ENCODE data around the gene NDC80. TPM values are rescaled to one million over a fixed set of nuclear protein-coding genes. Genes with fewer than 3 reads are reported as not detected.
"Not testable (repeated sequence)": the region's sequence is repeated elsewhere in the genome, so short reads cannot be mapped to it uniquely, and the experiment has no call there.

Gene NDC80
- total RNA-seq, 1 donor from 2014 or later: 1.1 TPM

- no peak for TF ChIP-seq CTCF (IDR thresholded peaks at IDR 0.05)
Observed at GRCh38 chr18:2538236-2538635, 33.1 kb upstream of the NDC80 start.

GRCh38 chr18:2538844-2539243 is 32.5 kb upstream of the NDC80 start:
- DNase-seq (no peak), ATAC-seq (no peak)
- H3K4me1 ChIP-seq: no peaks in the 10 kb centered on the region
- H3K4me3 ChIP-seq: no peak overlapping the region
- H3K27me3 ChIP-seq (ENCODE audit: low read depth): no peaks in the 10 kb centered on the region
- H3K27ac ChIP-seq: no peak overlapping the region
- intact Hi-C loops (cut with DNase I): no loop called here
- no peaks in the 10 kb centered on the region for H3K9me3 ChIP-seq
- no peak for TF ChIP-seq CTCF (IDR thresholded peaks at IDR 0.05)
- H3K36me3 ChIP-seq: no peaks in the 10 kb centered on the region

More at GRCh38 chr18:2538236-2538635, 33.1 kb upstream of the NDC80 start:
- H3K27me3 ChIP-seq (ENCODE audit: low read depth): no peaks in the 10 kb centered on the region
- intact Hi-C loops (cut with DNase I): no loop called here
- no peak overlapping the region for H3K4me3 ChIP-seq
- H3K4me1 ChIP-seq: no peaks in the 10 kb centered on the region
- H3K36me3 ChIP-seq: no peaks in the 10 kb centered on the region
- DNase-seq (no peak), ATAC-seq (no peak)
- no peak overlapping the region for H3K27ac ChIP-seq
- H3K9me3 ChIP-seq: no peaks in the 10 kb centered on the region

- Histone ChIP-seq H3K9me3 (no peaks in the 10 kb centered on the region), H3K27ac (no peak overlapping the region), H3K4me1 (no peaks in the 10 kb centered on the region), H3K36me3 (no peaks in the 10 kb centered on the region), H3K4me3 (no peak overlapping the region), H3K27me3 (ENCODE audit: low read depth) (no peaks in the 10 kb centered on the region)
- intact Hi-C loops (cut with DNase I): loop anchor here (10.0 kb wide), 1 partner anchor 436 kb away; no protein-coding TSS in a partner anchor
- DNase-seq (no peak), ATAC-seq (no peak)
- no peak for TF ChIP-seq CTCF (IDR thresholded peaks at IDR 0.05)
Observed at GRCh38 chr18:2540575-2540974, 30.8 kb upstream of the NDC80 start.

GRCh38 chr18:2541925-2542563 is 29.3 kb upstream of the NDC80 start:
- peak in 1 of 2 donors; percentile 44 for ATAC-seq
- H3K4me1 ChIP-seq; H3K27me3 ChIP-seq (ENCODE audit: low read depth); H3K27ac ChIP-seq; H3K36me3 ChIP-seq; DNase-seq; H3K9me3 ChIP-seq; H3K4me3 ChIP-seq: not testable (repeated sequence)
- intact Hi-C loops (cut with DNase I): loop anchor here (10.0 kb wide), 1 partner anchor 437 kb away; no protein-coding TSS in a partner anchor
- TF ChIP-seq CTCF (IDR thresholded peaks at IDR 0.05): peak; percentile 67

GRCh38 chr18:2545155-2545554 is 26.2 kb upstream of the NDC80 start:
- H3K9me3 ChIP-seq: no peaks in the 10 kb centered on the region
- no peak for DNase-seq
- no peak for TF ChIP-seq CTCF (IDR thresholded peaks at IDR 0.05)
- ATAC-seq: no peak
- peaks cover 22% of the 10 kb centered on the region for H3K36me3 ChIP-seq
- no peaks in the 10 kb centered on the region for H3K4me1 ChIP-seq
- intact Hi-C loops (cut with DNase I): loop anchor here (10.0 kb wide), 1 partner anchor 440 kb away; no protein-coding TSS in a partner anchor
- no peak overlapping the region for H3K4me3 ChIP-seq
- no peak overlapping the region for H3K27ac ChIP-seq
- H3K27me3 ChIP-seq (ENCODE audit: low read depth): no peaks in the 10 kb centered on the region
